K562 (cell line): Measurements from ENCODE around the gene UBR7. TPM values are rescaled to one million over a fixed set of nuclear protein-coding genes. Genes with fewer than 3 reads are reported as not detected.

Source experiments
- ARID3A ChIP-seq: IDR thresholded peaks from 2 replicates; pipeline ENCODE4 v1.6.1; 2012; ENCODE audit warnings: low read depth, low read length, improper control_type of control experiment, borderline replicate concordance
- CEBPG ChIP-seq, 3 experiments: fragments of 200-800 bp in 1 of 3; sonication (Bioruptor generic) in 1 of 3; sonication (generic) in 1 of 3; formaldehyde crosslinking in 1 of 3; IDR thresholded peaks in 2 of 3; conservative IDR thresholded peaks in 1 of 3; 2 replicates each; pipeline versions ENCODE4 v1.6.1 to v1.8.0; 2016 to 2022; ENCODE audit warnings: missing compliant biosample characterization in 2 of 3, missing genetic modification characterization in 2 of 3, mild to moderate bottlenecking in 1 of 3, missing genetic modification reagents in 1 of 3
- COPS2 ChIP-seq: fragments of 450-650 bp; conservative IDR thresholded peaks from 2 replicates; pipeline ENCODE4 v1.6.1; 2016; ENCODE audit warnings: mild to moderate bottlenecking, moderate library complexity
- CREB5 ChIP-seq: fragments of 250-450 bp; sonication (Bioruptor Pico); IDR thresholded peaks from 2 replicates; pipeline ENCODE4 v1.5.0; 2020; ENCODE audit warnings: mild to moderate bottlenecking
- CREBBP ChIP-seq: IDR thresholded peaks from one replicate; pipeline ENCODE4 v1.6.1; 2012; ENCODE audit warnings: low read depth, mild to moderate bottlenecking, control low read depth, inconsistent platforms, low read length
- GTF2E2 ChIP-seq: fragments of 200-800 bp; sonication (Bioruptor generic); IDR thresholded peaks from 2 replicates; pipeline ENCODE4 v1.6.1; 2016; ENCODE audit warnings: missing genetic modification characterization, missing compliant biosample characterization
- KAT8 ChIP-seq: fragments of 450-650 bp; IDR thresholded peaks from 2 replicates; pipeline ENCODE4 v1.6.1; 2016; ENCODE audit warnings: low read depth, mild to moderate bottlenecking
- L3MBTL2 ChIP-seq: fragments of 450-650 bp; IDR thresholded peaks from 2 replicates; pipeline ENCODE4 v1.6.1; 2016; ENCODE audit warnings: mild to moderate bottlenecking, moderate library complexity
- MCM7 ChIP-seq, 2 experiments: fragments of 450-650 bp; IDR thresholded peaks; 2 replicates each; pipeline ENCODE4 v1.6.1; 2016 to 2018
- MITF ChIP-seq: IDR thresholded peaks from 2 replicates; pipeline ENCODE4 v1.6.1; 2014; ENCODE audit warnings: antibody characterized with exemption
- PHB ChIP-seq: fragments of 250-450 bp; sonication (Bioruptor Pico); IDR thresholded peaks from 2 replicates; pipeline ENCODE4 v1.5.0; 2021
- YBX1 ChIP-seq: fragments of 450-650 bp; IDR thresholded peaks from 2 replicates; pipeline ENCODE4 v1.7.1; 2016; ENCODE audit warnings: mild to moderate bottlenecking
- ZBTB26 ChIP-seq: fragments of 450-650 bp; formaldehyde crosslinking; IDR thresholded peaks from 2 replicates; pipeline ENCODE4 v1.4.0; 2022; ENCODE audit warnings: missing genetic modification characterization
- ZKSCAN3 ChIP-seq: fragments of 250-450 bp; sonication (Bioruptor Pico); IDR thresholded peaks from 2 replicates; pipeline ENCODE4 v1.4.0; 2020
- ZNF263 ChIP-seq: sonication (generic); formaldehyde crosslinking; IDR thresholded peaks from 2 replicates; pipeline ENCODE4 v1.8.0; 2022; ENCODE audit warnings: mild to moderate bottlenecking, missing genetic modification reagents, borderline replicate concordance
- ZNF280A ChIP-seq: fragments of 450-650 bp; IDR thresholded peaks from 2 replicates; pipeline ENCODE4 v1.6.1; 2018; ENCODE audit warnings: mild to moderate bottlenecking, low read depth; ENCODE audit not compliant: partially characterized antibody
- ZNF280B ChIP-seq: fragments of 250-450 bp; sonication (Bioruptor Pico); IDR thresholded peaks from 2 replicates; pipeline ENCODE4 v1.5.1; 2021; ENCODE audit warnings: mild to moderate bottlenecking
- ZSCAN32 ChIP-seq: fragments of 450-650 bp; formaldehyde crosslinking; IDR thresholded peaks from 2 replicates; pipeline ENCODE4 v1.4.0; 2020; ENCODE audit warnings: mild to moderate bottlenecking, moderate library complexity
- polyA plus RNA-seq, 8 experiments: library from polyadenylated mRNA; depleted of rRNA in 4 of 8; stranded (reverse) in 5 of 8; unstranded in 3 of 8; fragments of >200 nt; fragmentation: Nextera tagmentation in 2 of 8; fragmentation: Illumina TruSeq in 1 of 8; extraction: Ambion mirVana in 2 of 8; extraction: Trizol in 1 of 8; gene quantifications; 2 replicates each; pipeline versions ENCODE4 v1.2.1 to v1.2.3, GENCODE V29; 2011 to 2014; ENCODE audit warnings: inconsistent platforms in 1 of 8, missing spikeins in 1 of 8
- total RNA-seq, 7 experiments: library from RNA; depleted of rRNA in 6 of 7; stranded (reverse); fragments of >200 nt in 6 of 7; fragmentation: Illumina TruSeq in 2 of 7; extraction: Trizol in 2 of 7; gene quantifications; 2 replicates each; pipeline versions ENCODE4 v1.2.1 to v1.2.3, GENCODE V29; 2011 to 2021; ENCODE audit warnings: low replicate concordance in 1 of 7

Gene UBR7
- total and polyA plus RNA-seq, 9 of the 15 experiments (the other 6 are each of a cell fraction or from before 2014, with no cell fraction given): 12.5 to 63.0 (median 34.4) TPM

GRCh38 chr14:93184391-93185348, 22.4 kb upstream of the UBR7 start, which contains the start of the genes LYSET and MOAP1 (continued):
- no peak for TF ChIP-seq KAT8
- TF ChIP-seq ZSCAN32 (CRISPR knock-in tag): no peak
- TF ChIP-seq ZNF280B (CRISPR knock-in tag): no peak
- TF ChIP-seq ZKSCAN3 (CRISPR knock-in tag): no peak
- 0 out of 2 replicates have a peak, but pooled peaks have one; percentile 20 for TF ChIP-seq MITF
- 0 out of 2 replicates have a peak, but pooled peaks have one; percentile 24 for TF ChIP-seq PHB
- no peak for TF ChIP-seq COPS2
- TF ChIP-seq GTF2E2 (tag): no peak
- TF ChIP-seq MCM7 (IDR thresholded peaks at IDR 0.05): no peak
- TF ChIP-seq YBX1: no peak
- TF ChIP-seq L3MBTL2: peak; percentile 50; the same call in 1 of the 2 replicates
- TF ChIP-seq ZBTB26: no peak
- no peak for TF ChIP-seq ZNF280A
- TF ChIP-seq CEBPG (CRISPR knock-in tag; IDR thresholded peaks at IDR 0.05): no peak
- no peak for TF ChIP-seq CEBPG (tag; conservative IDR thresholded peaks at IDR 0.05 in 1 of 2, IDR thresholded peaks at IDR 0.05 in 1 of 2)
- TF ChIP-seq CREBBP: no peak
- no peak for TF ChIP-seq ZNF263 (CRISPR knock-in tag)
- TF ChIP-seq ARID3A: no peak
- no peak for TF ChIP-seq CREB5 (CRISPR knock-in tag)
